Inferior parietal cortex (tissue), 1 donor: ENCODE results near the gene SPRR2D.
"Not testable (repeated sequence)": the region's sequence is repeated elsewhere in the genome, so short reads cannot be mapped to it uniquely, and the experiment has no call there.

Experiments
- DNase-seq: peaks from one replicate; pipeline ENCODE4 v3.0.0-alpha.2; 2016; ENCODE audit errors: extremely low spot score

The SPRR2D gene

GRCh38 chr1:153040950-153041631, at the start of gene SPRR2D:
Gene SPRR2D, minus strand, starts transcription at chr1:153041120. Its CDS starts 774 bp downstream, at chr1:153040346.
- DNase-seq, result no peak

GRCh38 chr1:153087652-153088051, 46.7 kb upstream of the SPRR2D start:
- no peak for DNase-seq

GRCh38 chr1:153081736-153082135, 40.8 kb upstream of the SPRR2D start:
- no peak for DNase-seq

- DNase-seq, result no peak
These were observed 32.1 kb upstream of the SPRR2D start for GRCh38 chr1:153072806-153073726.

GRCh38 chr1:153071511-153071910, 30.6 kb upstream of the SPRR2D start, which contains the start of gene SPRR2B:
Gene SPRR2B, minus strand, starts transcription at chr1:153071611. Its CDS starts 772 bp downstream, at chr1:153070839.
- DNase-seq, result no peak

- DNase-seq, result no peak
These were observed 29.3 kb upstream of the SPRR2D start for GRCh38 chr1:153070243-153070642.

GRCh38 chr1:153058826-153059784, 18.2 kb upstream of the SPRR2D start:
- DNase-seq, result no peak

- DNase-seq, result no peak
These were observed 17.2 kb upstream of the SPRR2D start for GRCh38 chr1:153058154-153058553.

GRCh38 chr1:153057375-153057774, 16.5 kb upstream of the SPRR2D start, which contains the start of gene SPRR2A:
Gene SPRR2A, minus strand, starts transcription at chr1:153057512. Its CDS starts 777 bp downstream, at chr1:153056735.
- no peak for DNase-seq

GRCh38 chr1:153056111-153056510, 15.2 kb upstream of the SPRR2D start:
- DNase-seq, result not testable (repeated sequence)

GRCh38 chr1:153049211-153049610, 8.3 kb upstream of the SPRR2D start:
- DNase-seq, result no peak

GRCh38 chr1:153035211-153035610, 5.7 kb downstream of the SPRR2D start:
- no peak for DNase-seq

- peak; percentile 13 for DNase-seq
These were observed 8.1 kb downstream of the SPRR2D start for GRCh38 chr1:153032677-153033308.

GRCh38 chr1:153032073-153032472, 8.8 kb downstream of the SPRR2D start:
- DNase-seq, result no peak

GRCh38 chr1:153030895-153031294, 10.0 kb downstream of the SPRR2D start, which contains the start of gene SPRR1B:
Gene SPRR1B, plus strand, starts transcription at chr1:153031203. Its CDS starts 1,143 bp downstream, at chr1:153032346.
- DNase-seq, result no peak

GRCh38 chr1:153028766-153029165, 12.2 kb downstream of the SPRR2D start:
- DNase-seq, result no peak

GRCh38 chr1:153025797-153026196, 15.1 kb downstream of the SPRR2D start:
- no peak for DNase-seq

- no peak for DNase-seq
These were observed 16.5 kb downstream of the SPRR2D start for GRCh38 chr1:153024413-153024812.

GRCh38 chr1:153023109-153023508, 17.8 kb downstream of the SPRR2D start:
- DNase-seq, result no peak

GRCh38 chr1:153022340-153022739, 18.6 kb downstream of the SPRR2D start:
- not testable (repeated sequence) for DNase-seq

GRCh38 chr1:153021829-153022228, 19.1 kb downstream of the SPRR2D start:
- DNase-seq, result not testable (repeated sequence)
